ENCODE measurements around the gene NUPR2. TPM values are rescaled to one million over a fixed set of nuclear protein-coding genes. Genes with fewer than 3 reads are reported as not detected.

The NUPR2 gene
- total and polyA plus RNA-seq, 9 of the 15 experiments (the other 6 are each of a cell fraction or from before 2014, with no cell fraction given) = not detected

DNA sequence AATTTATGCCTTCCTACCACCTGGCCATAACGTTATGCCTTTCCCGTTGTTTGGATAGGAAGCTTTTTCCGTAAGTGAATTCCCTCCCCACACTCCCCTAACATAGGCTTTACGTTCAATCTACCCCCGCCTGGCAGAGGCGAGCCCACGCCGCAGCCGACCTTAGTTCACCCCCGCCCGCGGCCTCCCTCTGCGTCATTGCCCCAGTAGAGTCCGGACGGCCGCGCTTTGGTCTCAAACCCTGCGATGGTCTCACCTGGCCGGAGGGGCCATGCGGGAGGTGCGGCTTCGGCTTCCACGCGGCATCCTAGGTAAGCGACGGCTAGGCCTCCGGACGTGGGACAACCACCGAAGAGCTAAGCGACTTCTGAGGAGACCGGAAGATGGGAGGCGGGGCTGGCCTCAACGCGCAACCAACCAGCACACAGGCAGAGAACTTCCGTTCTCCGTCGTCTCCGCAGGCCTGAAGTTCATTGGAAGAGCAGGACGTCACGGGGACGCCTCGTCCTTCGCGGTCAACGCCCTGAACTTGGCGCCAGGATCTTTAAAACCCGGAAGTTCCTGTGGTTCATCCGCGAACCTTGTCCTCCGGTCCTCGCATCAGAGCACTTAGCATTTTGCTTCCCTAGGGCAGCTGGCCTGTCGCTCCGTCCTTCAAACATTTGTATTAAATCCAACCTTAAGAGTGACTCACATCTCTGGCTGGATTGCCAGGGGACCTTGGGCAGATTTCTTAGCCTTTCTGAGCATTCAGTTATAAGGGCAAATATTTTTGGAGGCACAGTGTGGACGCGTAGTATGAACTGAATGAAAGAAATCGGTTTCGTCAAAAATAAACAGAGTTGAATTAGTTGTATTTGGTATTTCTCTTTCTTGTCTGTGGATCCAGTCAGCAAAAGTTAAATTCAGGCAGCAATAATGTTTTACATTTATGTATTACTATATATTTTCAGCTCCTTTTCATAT lies 9.8 kb downstream of the NUPR2 start, which contains the start of gene CHCHD2 (continued):
- TF ChIP-seq ZBTB49 (CRISPR knock-in tag; IDR thresholded peaks at IDR 0.05; ENCODE audit: borderline replicate concordance) (no peak), FOXP1 (CRISPR knock-in tag; IDR thresholded peaks at IDR 0.05) (no peak), BHLHE40 (IDR thresholded peaks at IDR 0.05; ENCODE audit: low read length) (no peak; the same call in 1 of the 2 replicates), SIN3B (IDR thresholded peaks at IDR 0.05; ENCODE audit: low read depth) (no peak; the same call in 1 of the 2 replicates), ZNF124 (CRISPR knock-in tag; IDR thresholded peaks at IDR 0.05) (no peak), HNRNPLL (IDR thresholded peaks at IDR 0.05; ENCODE audit: low read depth, low read length, poor library complexity, severe bottlenecking) (peak; percentile 74), TAF1 (IDR thresholded peaks at IDR 0.05; ENCODE audit: control insufficient read depth, extremely low read depth, insufficient read depth, low read length, severe bottlenecking) (peak; percentile 96), ZNF444 (CRISPR knock-in tag; IDR thresholded peaks at IDR 0.05) (no peak), RB1 (IDR thresholded peaks at IDR 0.05; ENCODE audit: low read depth) (peak; percentile 51; the same call in 1 of the 2 replicates), ZFP36 (IDR thresholded peaks at IDR 0.05; ENCODE audit: low read depth, low read length, partially characterized antibody) (no peak), E4F1 (CRISPR knock-in tag; IDR thresholded peaks at IDR 0.05; ENCODE audit: borderline replicate concordance) (peak; percentile 45; the same call in 1 of the 2 replicates), TSC22D4 (tag; IDR thresholded peaks at IDR 0.05) (no peak), NCOA4 (IDR thresholded peaks at IDR 0.05; ENCODE audit: partially characterized antibody) (no peak)
- TF ChIP-seq, protein P1, sequence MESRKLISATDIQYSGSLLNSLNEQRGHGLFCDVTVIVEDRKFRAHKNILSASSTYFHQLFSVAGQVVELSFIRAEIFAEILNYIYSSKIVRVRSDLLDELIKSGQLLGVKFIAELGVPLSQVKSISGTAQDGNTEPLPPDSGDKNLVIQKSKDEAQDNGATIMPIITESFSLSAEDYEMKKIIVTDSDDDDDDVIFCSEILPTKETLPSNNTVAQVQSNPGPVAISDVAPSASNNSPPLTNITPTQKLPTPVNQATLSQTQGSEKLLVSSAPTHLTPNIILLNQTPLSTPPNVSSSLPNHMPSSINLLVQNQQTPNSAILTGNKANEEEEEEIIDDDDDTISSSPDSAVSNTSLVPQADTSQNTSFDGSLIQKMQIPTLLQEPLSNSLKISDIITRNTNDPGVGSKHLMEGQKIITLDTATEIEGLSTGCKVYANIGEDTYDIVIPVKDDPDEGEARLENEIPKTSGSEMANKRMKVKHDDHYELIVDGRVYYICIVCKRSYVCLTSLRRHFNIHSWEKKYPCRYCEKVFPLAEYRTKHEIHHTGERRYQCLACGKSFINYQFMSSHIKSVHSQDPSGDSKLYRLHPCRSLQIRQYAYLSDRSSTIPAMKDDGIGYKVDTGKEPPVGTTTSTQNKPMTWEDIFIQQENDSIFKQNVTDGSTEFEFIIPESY (CRISPR knock-in tag; IDR thresholded peaks at IDR 0.05) = peak; percentile 25; the same call in 1 of the 2 replicates
- TF ChIP-seq, protein P2, sequence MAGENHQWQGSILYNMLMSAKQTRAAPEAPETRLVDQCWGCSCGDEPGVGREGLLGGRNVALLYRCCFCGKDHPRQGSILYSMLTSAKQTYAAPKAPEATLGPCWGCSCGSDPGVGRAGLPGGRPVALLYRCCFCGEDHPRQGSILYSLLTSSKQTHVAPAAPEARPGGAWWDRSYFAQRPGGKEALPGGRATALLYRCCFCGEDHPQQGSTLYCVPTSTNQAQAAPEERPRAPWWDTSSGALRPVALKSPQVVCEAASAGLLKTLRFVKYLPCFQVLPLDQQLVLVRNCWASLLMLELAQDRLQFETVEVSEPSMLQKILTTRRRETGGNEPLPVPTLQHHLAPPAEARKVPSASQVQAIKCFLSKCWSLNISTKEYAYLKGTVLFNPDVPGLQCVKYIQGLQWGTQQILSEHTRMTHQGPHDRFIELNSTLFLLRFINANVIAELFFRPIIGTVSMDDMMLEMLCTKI (IDR thresholded peaks at IDR 0.05; ENCODE audit: partially characterized antibody) = no peak
